22Rv1 (cell line): ENCODE results near the gene ZNF557.

Experiments
- H3K27ac ChIP-seq: fragments of 450-650 bp; 2 replicates; pipeline ENCODE4 v1.5.1; 2017
- ZFX ChIP-seq: fragments of 450-650 bp; IDR thresholded peaks from 2 replicates; pipeline ENCODE4 v1.6.1; 2017; ENCODE audit warnings: antibody characterized with exemption, borderline replicate concordance
- TF ChIP-seq, protein P1 (sequence below): fragments of 450-650 bp; IDR thresholded peaks from 2 replicates; pipeline ENCODE4 v1.5.1; 2017; ENCODE audit warnings: mild to moderate bottlenecking

Gene ZNF557

DNA sequence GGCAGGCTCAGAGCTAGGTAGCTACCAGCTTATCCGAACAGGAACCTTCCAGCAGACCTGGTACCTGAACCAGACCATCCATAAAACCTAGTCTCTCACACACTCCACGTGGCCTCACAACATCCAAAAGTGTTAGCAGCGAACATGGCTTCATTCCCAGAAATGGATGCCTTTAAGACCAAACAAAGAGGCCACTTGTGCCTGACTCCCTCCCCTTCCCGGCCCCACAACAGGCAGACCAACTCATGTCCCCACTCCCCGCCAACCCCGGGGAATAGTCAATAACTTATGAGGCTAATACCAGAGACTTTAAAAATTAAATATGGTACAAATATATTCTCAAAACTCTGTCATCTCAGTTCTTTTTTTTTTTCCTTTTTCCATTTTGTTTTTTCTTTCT, 46.2 kb downstream of the ZNF557 start:
- no peak overlapping the region for H3K27ac ChIP-seq
- TF ChIP-seq ZFX = no peak
- TF ChIP-seq, protein P1, sequence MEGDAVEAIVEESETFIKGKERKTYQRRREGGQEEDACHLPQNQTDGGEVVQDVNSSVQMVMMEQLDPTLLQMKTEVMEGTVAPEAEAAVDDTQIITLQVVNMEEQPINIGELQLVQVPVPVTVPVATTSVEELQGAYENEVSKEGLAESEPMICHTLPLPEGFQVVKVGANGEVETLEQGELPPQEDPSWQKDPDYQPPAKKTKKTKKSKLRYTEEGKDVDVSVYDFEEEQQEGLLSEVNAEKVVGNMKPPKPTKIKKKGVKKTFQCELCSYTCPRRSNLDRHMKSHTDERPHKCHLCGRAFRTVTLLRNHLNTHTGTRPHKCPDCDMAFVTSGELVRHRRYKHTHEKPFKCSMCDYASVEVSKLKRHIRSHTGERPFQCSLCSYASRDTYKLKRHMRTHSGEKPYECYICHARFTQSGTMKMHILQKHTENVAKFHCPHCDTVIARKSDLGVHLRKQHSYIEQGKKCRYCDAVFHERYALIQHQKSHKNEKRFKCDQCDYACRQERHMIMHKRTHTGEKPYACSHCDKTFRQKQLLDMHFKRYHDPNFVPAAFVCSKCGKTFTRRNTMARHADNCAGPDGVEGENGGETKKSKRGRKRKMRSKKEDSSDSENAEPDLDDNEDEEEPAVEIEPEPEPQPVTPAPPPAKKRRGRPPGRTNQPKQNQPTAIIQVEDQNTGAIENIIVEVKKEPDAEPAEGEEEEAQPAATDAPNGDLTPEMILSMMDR = no peak

DNA sequence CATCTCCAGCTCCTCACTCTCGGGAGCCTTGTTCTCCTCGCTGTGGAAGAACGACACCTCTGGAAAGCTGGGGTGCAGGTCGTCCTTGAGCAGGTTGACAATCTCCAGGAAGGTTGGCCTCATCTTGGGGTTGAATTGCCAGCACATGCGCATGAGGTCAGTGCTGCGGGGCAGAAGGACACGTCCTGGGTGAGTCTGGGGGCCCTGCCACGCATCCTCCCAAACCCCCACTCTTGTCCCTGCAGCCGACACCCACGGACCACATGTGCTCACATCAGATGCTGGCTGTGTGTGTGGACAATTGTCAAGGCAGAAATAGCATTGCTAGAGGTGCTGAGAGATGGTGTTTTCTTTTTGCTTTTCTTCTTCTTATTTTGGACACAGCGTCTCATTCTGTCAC, 47.7 kb downstream of the ZNF557 start:
- H3K27ac ChIP-seq = no peak overlapping the region

DNA sequence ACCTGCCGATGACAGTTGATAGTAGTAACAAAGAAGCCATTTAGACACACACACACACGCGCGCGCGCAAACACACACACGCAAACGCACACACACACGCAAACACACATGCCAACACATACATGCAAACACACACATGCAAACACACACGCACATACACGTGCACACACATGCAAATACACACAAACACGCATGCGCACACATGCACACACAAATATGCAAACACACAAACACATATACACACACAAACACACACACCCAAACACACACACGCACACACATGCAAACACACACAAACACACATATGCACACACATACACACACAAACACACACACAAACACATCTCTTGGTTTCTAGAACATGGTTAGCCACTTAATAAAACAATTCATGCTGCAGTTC, 50.1 kb downstream of the ZNF557 start:
- no peak overlapping the region for H3K27ac ChIP-seq
- TF ChIP-seq, protein P1 = no peak
- no peak for TF ChIP-seq ZFX

More for the DNA sequence above, 47.7 kb downstream of the ZNF557 start:
- TF ChIP-seq, protein P1 = no peak
- no peak for TF ChIP-seq ZFX

DNA sequence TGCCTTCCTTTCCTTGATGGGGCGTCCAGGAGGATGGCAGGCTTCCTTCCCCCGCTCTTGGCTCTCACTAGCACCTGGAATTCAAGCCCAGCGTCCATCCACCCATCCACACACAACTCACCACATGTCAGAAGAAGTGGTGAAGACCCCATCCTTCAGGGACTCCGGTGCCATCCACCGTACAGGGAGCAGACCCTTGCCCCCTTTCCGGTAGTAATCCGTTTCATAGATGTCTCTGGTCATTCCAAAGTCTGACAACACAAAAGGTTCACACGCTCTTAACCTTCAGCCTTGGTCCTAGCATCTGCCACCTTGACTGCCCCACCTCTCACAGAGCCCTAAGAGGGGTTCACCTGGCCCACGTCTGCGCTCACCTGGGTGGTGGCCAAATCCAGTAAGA, 51.0 kb downstream of the ZNF557 start:
- TF ChIP-seq, protein P1 = no peak
- TF ChIP-seq ZFX = no peak
- no peak overlapping the region for H3K27ac ChIP-seq

DNA sequence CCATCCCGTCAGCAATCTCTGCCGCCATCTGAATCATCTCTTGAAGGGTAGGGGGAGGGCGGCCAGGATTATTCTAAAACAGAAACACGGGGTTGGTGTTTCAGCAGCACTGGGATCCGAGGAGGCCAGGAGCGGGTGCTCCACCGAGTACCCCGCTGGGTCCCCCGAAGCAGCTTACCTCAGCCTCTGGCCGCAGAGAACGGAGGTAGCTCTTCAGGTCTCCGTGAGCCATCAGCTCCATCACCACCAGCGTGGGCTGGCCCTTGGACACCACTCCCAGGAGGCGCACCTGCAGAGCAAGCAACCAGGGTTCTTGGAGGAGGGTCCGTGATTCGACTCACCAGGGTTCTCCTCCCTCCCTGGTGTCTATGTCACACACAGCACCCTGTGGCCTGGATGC, 53.2 kb downstream of the ZNF557 start:
- no peak for TF ChIP-seq ZFX
- TF ChIP-seq, protein P1 = no peak
- no peak overlapping the region for H3K27ac ChIP-seq

DNA sequence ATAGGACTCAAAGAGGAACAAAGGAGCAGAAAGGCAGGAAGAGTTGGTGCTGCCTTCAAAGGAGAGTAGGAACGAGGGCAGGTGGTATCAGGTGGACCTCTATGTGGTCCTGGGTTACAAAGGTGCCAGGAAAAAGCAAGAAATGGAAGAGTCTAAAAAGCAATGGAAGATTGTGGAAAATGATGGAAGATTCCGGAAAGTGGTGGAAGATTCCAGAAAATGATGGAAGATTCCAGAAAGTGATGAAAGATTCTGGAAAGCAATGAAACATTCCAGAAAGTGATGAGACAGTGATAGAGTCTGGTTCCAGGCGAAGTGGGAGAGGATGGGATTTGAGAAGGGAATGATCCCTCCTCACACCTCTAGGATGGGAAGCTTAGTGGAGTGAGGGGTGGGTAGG, 55.3 kb downstream of the ZNF557 start:
- H3K27ac ChIP-seq = no peak overlapping the region
- no peak for TF ChIP-seq ZFX
- TF ChIP-seq, protein P1 = no peak

DNA sequence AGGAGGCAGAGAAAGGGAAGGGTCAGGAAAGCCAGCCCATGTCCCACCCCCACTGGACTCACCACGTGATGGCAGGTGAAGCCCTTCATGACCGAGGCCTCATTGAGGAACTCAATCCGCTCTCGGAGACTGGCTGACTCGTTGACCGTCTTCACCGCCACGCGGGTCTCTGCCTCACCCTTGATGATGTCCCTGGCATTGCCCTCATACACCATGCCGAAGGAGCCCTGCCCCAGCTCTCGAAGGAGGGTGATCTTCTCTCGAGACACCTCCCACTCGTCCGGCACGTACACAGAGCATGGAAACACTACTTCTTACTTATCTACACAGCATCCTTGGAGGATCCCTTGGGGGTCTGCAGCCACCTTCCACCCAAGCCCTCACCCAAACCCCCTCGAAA, 55.7 kb downstream of the ZNF557 start:
- TF ChIP-seq, protein P1 = no peak
- no peak for TF ChIP-seq ZFX
- H3K27ac ChIP-seq = no peak overlapping the region
